T-helper 1 cell treated with Interleukin-12 subunit alpha and Interleukin-12 subunit beta and Interleukin-4 antibody, amounts not matched to agents 30 μg/mL and 1 μg/mL, for 36 hours (primary cell): ENCODE data around the gene SMARCD3.

ENCODE experiments used
- H3K27ac Mint-ChIP-seq: one replicate; pipeline ENCODE4 v1.8.0; 2021; ENCODE audit warnings: mild to moderate bottlenecking, mixed read lengths
- H3K27me3 Mint-ChIP-seq: one replicate; pipeline ENCODE4 v1.8.0; 2021; ENCODE audit warnings: low read depth, mixed read lengths
- H3K36me3 Mint-ChIP-seq: one replicate; pipeline ENCODE4 v1.8.0; 2021; ENCODE audit warnings: low read depth, mixed read lengths
- H3K4me1 Mint-ChIP-seq: one replicate; pipeline ENCODE4 v1.8.0; 2021; ENCODE audit warnings: low read depth, mixed read lengths
- H3K4me3 Mint-ChIP-seq: one replicate; pipeline ENCODE4 v1.8.0; 2021; ENCODE audit warnings: mild to moderate bottlenecking, moderate library complexity, mixed read lengths
- H3K9me3 Mint-ChIP-seq: one replicate; pipeline ENCODE4 v1.8.0; 2021; ENCODE audit warnings: mixed read lengths

SMARCD3 gene

GRCh38 chr7:151260471-151260870 is 12.0 kb upstream of the SMARCD3 start:
- Mint-ChIP-seq H3K4me3 (no peak overlapping the region), H3K36me3 (no peaks in the 10 kb centered on the region), H3K9me3 (no peaks in the 10 kb centered on the region)

GRCh38 chr7:151257990-151258389 is 9.5 kb upstream of the SMARCD3 start:
- Mint-ChIP-seq H3K4me1 (no peaks in the 10 kb centered on the region), H3K27ac (no peak overlapping the region), H3K4me3 (no peak overlapping the region), H3K36me3 (no peaks in the 10 kb centered on the region), H3K27me3 (peaks cover 46% of the 10 kb centered on the region), H3K9me3 (no peaks in the 10 kb centered on the region)

More at GRCh38 chr7:151260471-151260870, 12.0 kb upstream of the SMARCD3 start:
- Mint-ChIP-seq H3K27me3 (peaks cover 22% of the 10 kb centered on the region), H3K4me1 (no peaks in the 10 kb centered on the region), H3K27ac (no peak overlapping the region)

GRCh38 chr7:151256410-151257045 is 8.0 kb upstream of the SMARCD3 start:
- Mint-ChIP-seq H3K4me3 (no peak overlapping the region), H3K36me3 (no peaks in the 10 kb centered on the region), H3K9me3 (no peaks in the 10 kb centered on the region), H3K4me1 (no peaks in the 10 kb centered on the region), H3K27ac (no peak overlapping the region), H3K27me3 (peaks cover 58% of the 10 kb centered on the region)

GRCh38 chr7:151255390-151255789 is 6.9 kb upstream of the SMARCD3 start:
- H3K36me3 Mint-ChIP-seq = no peaks in the 10 kb centered on the region
- H3K4me1 Mint-ChIP-seq = no peaks in the 10 kb centered on the region
- no peak overlapping the region for H3K27ac Mint-ChIP-seq
- no peak overlapping the region for H3K4me3 Mint-ChIP-seq
- no peaks in the 10 kb centered on the region for H3K9me3 Mint-ChIP-seq
- H3K27me3 Mint-ChIP-seq = peaks cover 68% of the 10 kb centered on the region

- Mint-ChIP-seq H3K4me1 (no peaks in the 10 kb centered on the region), H3K9me3 (no peaks in the 10 kb centered on the region), H3K27ac (no peak overlapping the region), H3K36me3 (no peaks in the 10 kb centered on the region), H3K4me3 (no peak overlapping the region), H3K27me3 (peaks cover 73% of the 10 kb centered on the region)
Measured at GRCh38 chr7:151254851-151255250, 6.4 kb upstream of the SMARCD3 start.

- Mint-ChIP-seq H3K4me3 (no peak overlapping the region), H3K27ac (no peak overlapping the region), H3K4me1 (peaks cover under 1% of the 10 kb centered on the region), H3K9me3 (no peaks in the 10 kb centered on the region), H3K27me3 (peaks cover 78% of the 10 kb centered on the region), H3K36me3 (peaks cover under 1% of the 10 kb centered on the region)
Measured at GRCh38 chr7:151254316-151254715, 5.8 kb upstream of the SMARCD3 start.

- H3K9me3 Mint-ChIP-seq = no peaks in the 10 kb centered on the region
- H3K27ac Mint-ChIP-seq = no peak overlapping the region
- no peak overlapping the region for H3K4me3 Mint-ChIP-seq
- peaks cover 1% of the 10 kb centered on the region for H3K36me3 Mint-ChIP-seq
- peaks cover 5% of the 10 kb centered on the region for H3K4me1 Mint-ChIP-seq
- H3K27me3 Mint-ChIP-seq = peaks cover 82% of the 10 kb centered on the region
Measured at GRCh38 chr7:151252961-151253711, 4.6 kb upstream of the SMARCD3 start.

- Mint-ChIP-seq H3K9me3 (no peaks in the 10 kb centered on the region), H3K36me3 (peaks cover 1% of the 10 kb centered on the region), H3K4me1 (peaks cover 9% of the 10 kb centered on the region)
Measured at GRCh38 chr7:151252561-151252835, 4.0 kb upstream of the SMARCD3 start.

GRCh38 chr7:151251689-151252560 is 3.4 kb upstream of the SMARCD3 start:
- no peak overlapping the region for H3K27ac Mint-ChIP-seq

More at GRCh38 chr7:151252561-151252835, 4.0 kb upstream of the SMARCD3 start:
- Mint-ChIP-seq H3K27ac (no peak overlapping the region), H3K4me3 (no peak overlapping the region), H3K27me3 (peaks cover 82% of the 10 kb centered on the region)

GRCh38 chr7:151251328-151251688 is 2.8 kb upstream of the SMARCD3 start:
- H3K27me3 Mint-ChIP-seq = peaks cover 87% of the 10 kb centered on the region
- H3K36me3 Mint-ChIP-seq = peaks cover 1% of the 10 kb centered on the region
- peaks cover 11% of the 10 kb centered on the region for H3K4me1 Mint-ChIP-seq
- no peak overlapping the region for H3K4me3 Mint-ChIP-seq
- H3K27ac Mint-ChIP-seq = no peak overlapping the region
- no peaks in the 10 kb centered on the region for H3K9me3 Mint-ChIP-seq

More at GRCh38 chr7:151251689-151252560, 3.4 kb upstream of the SMARCD3 start:
- no peaks in the 10 kb centered on the region for H3K9me3 Mint-ChIP-seq
- peaks cover 10% of the 10 kb centered on the region for H3K4me1 Mint-ChIP-seq
- no peak overlapping the region for H3K4me3 Mint-ChIP-seq
- peaks cover 1% of the 10 kb centered on the region for H3K36me3 Mint-ChIP-seq
- peaks cover 87% of the 10 kb centered on the region for H3K27me3 Mint-ChIP-seq

- H3K27ac Mint-ChIP-seq = no peak overlapping the region
- H3K27me3 Mint-ChIP-seq = peaks cover 89% of the 10 kb centered on the region
- peaks cover 11% of the 10 kb centered on the region for H3K4me1 Mint-ChIP-seq
- H3K9me3 Mint-ChIP-seq = no peaks in the 10 kb centered on the region
- peaks cover 1% of the 10 kb centered on the region for H3K36me3 Mint-ChIP-seq
- H3K4me3 Mint-ChIP-seq = peak overlapping the region; percentile 11
Measured at GRCh38 chr7:151250181-151251132, 2.0 kb upstream of the SMARCD3 start.

GRCh38 chr7:151249732-151250072 is 1.2 kb upstream of the SMARCD3 start:
- H3K4me1 Mint-ChIP-seq = peaks cover 14% of the 10 kb centered on the region
- no peak overlapping the region for H3K27ac Mint-ChIP-seq
- peak overlapping the region; percentile 27 for H3K4me3 Mint-ChIP-seq
- peaks cover 85% of the 10 kb centered on the region for H3K27me3 Mint-ChIP-seq
- H3K9me3 Mint-ChIP-seq = no peaks in the 10 kb centered on the region
- H3K36me3 Mint-ChIP-seq = peaks cover 1% of the 10 kb centered on the region

GRCh38 chr7:151249034-151249731 is 689 bp upstream of the SMARCD3 start:
- no peaks in the 10 kb centered on the region for H3K9me3 Mint-ChIP-seq
- peaks cover 1% of the 10 kb centered on the region for H3K36me3 Mint-ChIP-seq
- H3K4me3 Mint-ChIP-seq = peak overlapping the region; percentile 27
- no peak overlapping the region for H3K27ac Mint-ChIP-seq
- H3K27me3 Mint-ChIP-seq = peaks cover 83% of the 10 kb centered on the region
- peaks cover 18% of the 10 kb centered on the region for H3K4me1 Mint-ChIP-seq
